Neural progenitor cell (in vitro differentiated cells): ENCODE measurements around the gene METTL6. TPM values are rescaled to one million over a fixed set of nuclear protein-coding genes. Genes with fewer than 3 reads are reported as not detected.

Experiments
- DNase-seq: peaks from one replicate; pipeline ENCODE4 v3.0.0-alpha.2; 2016; ENCODE audit warnings: low spot score
- H2AFZ ChIP-seq: fragments of 200-600 bp; sonication (generic); replicated peaks from 2 replicates; pipeline ENCODE4 v1.6.1; 2016; ENCODE audit warnings: antibody characterized with exemption
- H3F3A ChIP-seq: fragments of 200-600 bp; sonication (generic); 2 replicates; pipeline ENCODE4 v1.6.1; 2016; ENCODE audit warnings: antibody characterized with exemption, low read depth
- H3K27ac ChIP-seq: fragments of 200-600 bp; sonication (generic); 2 replicates; pipeline ENCODE4 v1.5.1; 2016; ENCODE audit warnings: mild to moderate bottlenecking
- H3K27me3 ChIP-seq: fragments of 200-600 bp; sonication (generic); 2 replicates; pipeline ENCODE4 v1.6.1; 2016; ENCODE audit warnings: mild to moderate bottlenecking, moderate library complexity
- H3K36me3 ChIP-seq: fragments of 200-600 bp; sonication (generic); 2 replicates; pipeline ENCODE4 v1.5.1; 2016
- H3K4me1 ChIP-seq: fragments of 200-600 bp; sonication (generic); 2 replicates; pipeline ENCODE4 v1.6.1; 2016; ENCODE audit warnings: mixed run types
- H3K4me2 ChIP-seq: fragments of 200-600 bp; sonication (generic); 2 replicates; pipeline ENCODE4 v1.6.1; 2016
- H3K4me3 ChIP-seq: fragments of 200-600 bp; sonication (generic); 2 replicates; pipeline ENCODE4 v1.5.1; 2016
- H3K79me2 ChIP-seq: fragments of 200-600 bp; sonication (generic); 2 replicates; pipeline ENCODE4 v1.6.1; 2016; ENCODE audit warnings: low read depth
- H3K9ac ChIP-seq: fragments of 200-600 bp; sonication (generic); 2 replicates; pipeline ENCODE4 v1.6.1; 2016
- H3K9me3 ChIP-seq: fragments of 200-600 bp; sonication (generic); 2 replicates; pipeline ENCODE4 v1.5.1; 2016; ENCODE audit warnings: low read depth
- H4K20me1 ChIP-seq: fragments of 200-600 bp; sonication (generic); 2 replicates; pipeline ENCODE4 v1.6.1; 2016; ENCODE audit warnings: low read depth
- H3K27ac Mint-ChIP-seq: 3 replicates; pipeline ENCODE4 v1.8.0; 2021; ENCODE audit warnings: mixed read lengths
- H3K27me3 Mint-ChIP-seq: 2 replicates; pipeline ENCODE4 v1.8.0; 2022; ENCODE audit warnings: low read depth, mild to moderate bottlenecking, inconsistent platforms, moderate library complexity, mixed read lengths; ENCODE audit not compliant: insufficient read depth
- H3K36me3 Mint-ChIP-seq: 3 replicates; pipeline ENCODE4 v1.8.0; 2021; ENCODE audit warnings: mixed read lengths
- H3K4me1 Mint-ChIP-seq: 3 replicates; pipeline ENCODE4 v1.8.0; 2021; ENCODE audit warnings: mixed read lengths
- H3K4me3 Mint-ChIP-seq: 3 replicates; pipeline ENCODE4 v1.8.0; 2021; ENCODE audit warnings: mild to moderate bottlenecking, moderate library complexity, mixed read lengths
- H3K9me3 Mint-ChIP-seq: 3 replicates; pipeline ENCODE4 v1.8.0; 2020; ENCODE audit warnings: mixed read lengths
- CTCF ChIP-seq: fragments of 200-600 bp; sonication (generic); IDR thresholded peaks from 2 replicates; pipeline ENCODE4 v1.5.1; 2017; ENCODE audit warnings: antibody characterized with exemption, mild to moderate bottlenecking
- EZH2 ChIP-seq: fragments of 200-600 bp; sonication (generic); IDR thresholded peaks from 2 replicates; pipeline ENCODE4 v1.6.1; 2017; ENCODE audit warnings: antibody characterized with exemption, mild to moderate bottlenecking, moderate library complexity
- EZH2phosphoT487 ChIP-seq: fragments of 200-600 bp; sonication (generic); IDR thresholded peaks from 2 replicates; pipeline ENCODE4 v1.6.1; 2017; ENCODE audit warnings: antibody characterized with exemption
- total RNA-seq: library from RNA; depleted of rRNA; stranded (reverse); fragments of >200 nt; gene quantifications from 2 replicates; pipeline ENCODE4 v1.2.3, GENCODE V29; 2015; ENCODE audit warnings: low replicate concordance

Gene METTL6
- total RNA-seq, 1 donor from 2014 or later, result 34.9 TPM

- H3K9ac ChIP-seq, result no peak overlapping the region
- no peak overlapping the region for H3K27ac Mint-ChIP-seq
- TF ChIP-seq EZH2, result no peak
- no peak for TF ChIP-seq EZH2phosphoT487
- TF ChIP-seq CTCF, result no peak
- no peak overlapping the region for H3K4me3 Mint-ChIP-seq
- no peak overlapping the region for H3K4me2 ChIP-seq
- no peaks in the 10 kb centered on the region for H3K36me3 Mint-ChIP-seq
- H3K36me3 ChIP-seq, result no peaks in the 10 kb centered on the region
- no peaks in the 10 kb centered on the region for H3K79me2 ChIP-seq
- H2AFZ ChIP-seq, result no peak overlapping the region
- H3K9me3 ChIP-seq, result no peaks in the 10 kb centered on the region
- no peak overlapping the region for H3K27ac ChIP-seq
- H3K9me3 Mint-ChIP-seq, result no peaks in the 10 kb centered on the region
- H3K4me3 ChIP-seq, result no peak overlapping the region
- H3K4me1 Mint-ChIP-seq, result no peaks in the 10 kb centered on the region
- no peaks in the 10 kb centered on the region for H3K4me1 ChIP-seq
- H4K20me1 ChIP-seq, result no peaks in the 10 kb centered on the region
- H3F3A ChIP-seq, result no peaks in the 10 kb centered on the region
- no peaks in the 10 kb centered on the region for H3K27me3 ChIP-seq
- H3K27me3 Mint-ChIP-seq, result no peaks in the 10 kb centered on the region
- DNase-seq, result no peak
Measured at GRCh38 chr3:15467227-15468181, 40.2 kb upstream of the METTL6 start.

DNA sequence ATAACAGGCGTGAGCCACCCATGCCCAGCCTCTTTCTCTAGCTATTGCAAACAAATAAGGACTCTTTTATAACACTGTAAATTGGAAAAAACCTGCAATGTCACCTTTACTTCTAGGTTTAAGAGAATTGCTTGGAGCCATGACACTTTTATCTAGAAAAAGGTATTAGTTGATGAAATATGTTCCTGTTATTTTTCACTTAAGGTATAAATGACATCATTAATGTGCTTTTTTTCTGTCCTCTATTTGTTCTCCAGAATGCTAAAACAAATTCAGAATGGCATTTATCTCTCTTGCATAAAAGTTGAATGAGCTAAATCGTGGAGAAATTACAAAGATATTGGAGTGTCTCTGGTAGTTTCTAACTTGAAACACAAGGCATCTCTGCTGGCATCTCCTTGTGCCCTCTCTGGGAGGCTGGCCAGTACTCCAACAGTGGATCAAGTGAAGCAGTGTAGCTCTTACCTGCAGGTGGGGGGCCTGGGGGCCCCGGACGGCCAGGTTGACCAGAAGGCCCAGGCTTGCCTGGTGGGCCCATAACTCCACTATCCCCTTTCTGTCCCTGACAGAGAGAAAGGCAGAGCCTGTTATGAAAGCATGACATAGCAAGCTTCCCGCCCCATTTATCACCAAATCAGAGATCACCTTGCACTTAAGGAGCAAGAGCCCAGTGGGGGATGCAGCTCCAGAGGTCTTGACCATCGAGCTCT, 38.7 kb upstream of the METTL6 start:
- H3K36me3 Mint-ChIP-seq, result no peaks in the 10 kb centered on the region

DNA sequence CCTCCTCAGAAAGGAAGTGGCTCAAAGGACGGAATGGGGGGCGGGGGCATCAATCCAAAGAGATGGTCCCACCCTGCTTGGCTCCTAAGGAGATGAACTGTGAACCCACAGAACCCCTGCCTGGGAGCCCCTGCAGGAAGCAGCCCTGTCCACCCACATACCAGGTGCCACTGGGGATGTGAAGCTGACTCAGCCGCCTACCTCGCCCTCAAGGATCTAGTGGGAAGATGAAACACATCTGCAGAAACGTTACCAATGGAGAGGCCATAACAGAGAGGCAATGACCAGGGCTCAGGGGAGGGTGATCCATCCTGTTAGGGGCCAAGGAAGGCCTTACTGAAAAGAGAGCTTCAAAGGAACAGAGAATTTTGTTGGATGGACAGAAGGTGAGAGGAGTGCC, 35.1 kb upstream of the METTL6 start:
- Mint-ChIP-seq H3K9me3 (no peaks in the 10 kb centered on the region), H3K27me3 (no peaks in the 10 kb centered on the region), H3K36me3 (no peaks in the 10 kb centered on the region), H3K27ac (no peak overlapping the region), H3K4me3 (no peak overlapping the region), H3K4me1 (no peaks in the 10 kb centered on the region)
- no peak for DNase-seq
- Histone ChIP-seq H3K4me1 (no peaks in the 10 kb centered on the region), H3K27ac (no peak overlapping the region), H3K79me2 (no peaks in the 10 kb centered on the region), H3K27me3 (no peaks in the 10 kb centered on the region), H4K20me1 (no peaks in the 10 kb centered on the region), H2AFZ (no peak overlapping the region), H3K4me2 (no peak overlapping the region), H3K4me3 (no peak overlapping the region), H3K9ac (no peak overlapping the region), H3F3A (no peaks in the 10 kb centered on the region), H3K36me3 (no peaks in the 10 kb centered on the region), H3K9me3 (no peaks in the 10 kb centered on the region)
- no peak for TF ChIP-seq EZH2
- no peak for TF ChIP-seq CTCF
- no peak for TF ChIP-seq EZH2phosphoT487

More for the DNA sequence above, 38.7 kb upstream of the METTL6 start:
- Mint-ChIP-seq H3K27ac (no peak overlapping the region), H3K4me1 (no peaks in the 10 kb centered on the region), H3K4me3 (no peak overlapping the region), H3K9me3 (no peaks in the 10 kb centered on the region), H3K27me3 (no peaks in the 10 kb centered on the region)
- Histone ChIP-seq H3F3A (no peaks in the 10 kb centered on the region), H3K4me3 (no peak overlapping the region), H3K4me1 (no peaks in the 10 kb centered on the region), H3K4me2 (no peak overlapping the region), H3K27ac (no peak overlapping the region), H3K36me3 (no peaks in the 10 kb centered on the region), H3K79me2 (no peaks in the 10 kb centered on the region), H3K9me3 (no peaks in the 10 kb centered on the region), H3K9ac (no peak overlapping the region), H2AFZ (no peak overlapping the region), H4K20me1 (no peaks in the 10 kb centered on the region), H3K27me3 (no peaks in the 10 kb centered on the region)
- DNase-seq, result no peak
- no peak for TF ChIP-seq EZH2phosphoT487
- TF ChIP-seq CTCF, result no peak
- no peak for TF ChIP-seq EZH2
